Stimulated activated CD4-positive, alpha-beta T cell treated with anti-CD3 and anti-CD28 coated beads, Interleukin-12 subunit alpha, Interleukin-12 subunit beta, amount 100 ng/mL, for 24 hours (primary cell): ENCODE measurements around the gene CDK14.

Experiments
- DNase-seq, 2 experiments: peaks; one replicate each; pipeline ENCODE4 v3.0.0-alpha.2; 2020; ENCODE audit warnings: low read depth in 2 of 2

Gene CDK14

DNA sequence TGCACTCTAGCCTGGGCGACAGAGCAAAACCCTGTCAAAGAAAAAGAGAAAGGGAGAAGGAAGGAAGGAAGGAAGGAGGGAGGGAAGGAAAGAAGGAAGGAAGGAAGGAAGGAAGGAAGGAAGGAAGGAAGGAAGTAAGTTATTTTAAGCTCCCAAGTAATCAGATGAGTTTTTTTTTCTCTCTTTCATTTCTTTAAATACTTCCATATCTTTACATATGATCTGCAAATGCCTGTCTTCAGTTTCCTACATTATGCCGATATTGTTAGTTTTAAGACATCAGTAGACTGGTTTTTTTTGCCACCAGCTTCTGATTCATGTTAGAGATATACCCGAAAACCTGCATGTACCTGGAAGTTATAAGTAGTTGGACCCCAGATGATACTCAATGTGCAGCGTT is 495.5 kb downstream of the CDK14 start:
- no peak for DNase-seq

- DNase-seq, result no peak
These were observed 497.1 kb downstream of the CDK14 start for GRCh38 chr7:91093181-91093580.

- DNase-seq, result no peak
These were observed 502.4 kb downstream of the CDK14 start for GRCh38 chr7:91098566-91098965.

- no peak for DNase-seq
These were observed 507.2 kb downstream of the CDK14 start for GRCh38 chr7:91103363-91103762.

- DNase-seq, result no peak
These were observed 511.3 kb downstream of the CDK14 start for GRCh38 chr7:91107460-91107859.

DNA sequence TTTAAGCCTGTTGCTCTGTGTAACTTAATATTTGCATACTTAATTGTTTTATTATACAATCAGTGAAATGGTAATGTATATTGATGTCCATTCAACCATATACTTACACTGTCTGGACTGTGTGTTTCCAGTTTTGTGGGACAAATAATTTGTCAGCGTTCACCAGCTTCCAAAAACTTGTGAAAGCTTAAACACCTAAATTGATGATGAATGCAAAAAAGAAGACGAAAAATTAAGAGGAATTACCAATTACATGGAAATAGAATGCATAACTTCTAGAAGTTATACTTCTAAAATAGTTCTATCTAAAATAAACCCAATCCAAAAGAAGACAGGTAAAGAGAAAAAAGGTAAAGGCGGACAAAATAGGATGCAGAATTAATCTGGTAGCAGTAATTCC is 513.1 kb downstream of the CDK14 start:
- DNase-seq, result no peak

DNA sequence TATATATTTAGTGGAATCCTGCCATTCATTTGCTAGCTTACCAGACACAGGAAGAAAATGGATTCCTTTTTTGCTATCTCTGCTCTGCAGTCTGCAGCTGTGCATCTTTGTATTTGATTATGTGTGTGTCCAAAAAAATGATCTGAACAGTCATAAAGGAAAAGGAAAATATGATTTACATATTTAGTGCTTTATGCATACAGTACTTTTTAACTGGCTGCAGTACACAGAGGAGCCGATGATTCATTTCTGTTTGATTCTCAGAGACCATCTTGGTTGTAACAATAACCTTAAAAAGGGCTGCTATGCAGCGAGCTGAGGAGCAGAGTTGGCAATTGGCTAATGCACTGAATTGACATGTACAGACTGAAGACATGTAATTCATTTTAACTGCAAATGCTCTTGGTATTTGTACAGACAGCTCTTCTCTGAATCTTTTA is 516.8 kb downstream of the CDK14 start:
- no peak for DNase-seq

DNA sequence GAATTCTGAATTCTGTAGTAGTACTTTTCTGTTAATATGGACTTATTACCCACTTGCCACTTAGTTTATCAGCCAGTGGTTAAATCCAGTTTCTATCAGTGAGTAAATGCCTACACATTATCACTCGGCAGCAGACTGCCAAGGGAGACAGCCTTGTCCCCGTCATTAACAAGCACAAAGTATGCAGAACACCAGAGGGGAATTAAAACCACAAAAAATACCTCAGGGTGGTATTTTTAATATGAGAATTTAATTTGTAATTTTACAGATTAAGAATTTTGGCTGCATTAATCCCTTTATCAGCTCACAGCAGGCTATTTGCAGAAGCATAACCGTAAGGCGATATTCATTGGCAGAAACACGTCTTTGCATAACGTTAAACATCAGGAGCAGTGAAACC is 518.1 kb downstream of the CDK14 start:
- no peak for DNase-seq

DNA sequence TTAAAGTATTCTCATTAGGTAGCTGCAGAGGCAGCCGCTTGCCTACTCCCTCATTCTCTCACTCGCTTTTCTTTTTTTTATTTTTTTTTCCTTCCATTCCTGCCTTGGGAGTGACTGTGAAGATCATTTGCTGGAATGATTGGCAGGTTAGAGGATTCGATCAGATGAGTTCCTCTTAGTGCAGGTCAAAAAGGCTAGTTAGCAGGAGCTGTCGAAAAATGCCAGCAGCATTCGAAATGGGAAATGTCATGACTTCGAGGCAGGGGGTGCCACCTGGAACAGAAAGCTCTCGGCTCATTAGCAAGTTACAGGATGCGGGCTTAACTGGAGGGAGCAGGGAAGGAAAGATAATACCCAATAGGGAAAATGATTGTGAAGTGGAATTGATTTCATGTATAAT is 530.6 kb downstream of the CDK14 start:
- no peak for DNase-seq

GRCh38 chr7:91127325-91127724 is 531.2 kb downstream of the CDK14 start:
- no peak for DNase-seq

- DNase-seq, result no peak
These were observed 531.8 kb downstream of the CDK14 start for GRCh38 chr7:91127959-91128358.

DNA sequence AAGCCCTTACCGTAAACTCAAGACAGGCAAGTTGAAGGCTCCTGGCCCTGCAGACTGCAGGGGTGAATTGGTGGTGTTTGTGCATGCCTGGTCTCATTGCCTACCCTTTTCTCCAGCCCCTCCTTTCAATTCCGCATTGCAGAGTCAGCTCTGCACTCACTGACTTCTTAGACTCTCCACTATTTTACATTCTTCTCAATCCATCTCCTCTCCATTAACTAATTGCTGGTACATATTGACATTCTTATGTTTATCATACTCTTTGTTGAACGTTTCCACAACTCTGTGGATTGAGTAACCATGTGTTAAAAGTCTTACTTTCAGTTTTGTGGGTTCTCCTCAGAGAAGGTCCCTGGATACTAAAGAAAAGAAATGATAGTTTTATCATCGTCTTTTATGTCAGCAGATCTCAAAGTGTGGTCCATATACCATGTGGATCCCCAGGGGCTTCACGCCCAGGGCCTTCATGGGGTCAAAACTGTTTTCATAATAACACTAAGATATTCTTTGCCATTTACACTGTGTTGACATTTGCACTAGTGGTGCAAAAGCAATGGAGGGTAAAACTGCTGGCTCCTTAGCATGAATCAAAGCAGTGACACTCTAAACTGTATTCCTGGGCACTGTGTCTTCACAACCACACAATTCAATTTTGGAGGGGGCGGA is 532.7 kb downstream of the CDK14 start:
- no peak for DNase-seq

GRCh38 chr7:91135300-91135699 is 539.2 kb downstream of the CDK14 start:
- no peak for DNase-seq

DNA sequence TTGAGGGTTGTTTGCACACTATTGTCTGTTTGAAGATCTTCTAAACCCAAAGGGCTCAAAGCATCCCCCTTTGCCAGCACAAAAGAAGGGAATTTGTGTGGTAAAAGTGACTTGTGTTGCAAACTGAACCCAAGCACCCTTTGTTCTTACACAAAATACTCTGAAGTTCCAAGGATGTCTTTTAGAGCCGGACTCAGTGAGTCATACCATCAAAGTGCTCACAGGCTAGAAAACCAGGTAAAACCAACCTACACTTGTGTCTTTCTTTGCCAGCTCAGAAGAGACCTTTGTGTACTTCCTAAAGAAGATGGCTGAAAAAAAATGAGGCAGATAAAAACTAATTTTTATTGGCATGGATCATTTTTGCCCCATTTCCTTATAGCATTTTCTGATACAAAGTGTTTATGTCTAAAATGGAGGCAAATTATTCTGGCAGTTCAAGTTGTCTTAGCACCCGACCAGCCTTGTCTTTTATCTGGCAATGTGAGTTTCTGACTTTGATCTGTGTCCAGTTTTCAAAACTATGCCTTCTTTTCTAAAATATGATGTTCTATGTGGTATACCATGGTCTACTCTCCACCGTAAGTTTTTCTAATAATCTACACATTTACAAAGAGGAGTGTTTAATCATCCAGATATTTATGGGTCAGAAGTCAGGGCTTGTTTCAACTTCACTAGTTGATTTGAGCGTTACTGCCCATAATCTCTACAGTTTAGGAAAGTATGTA is 539.7 kb downstream of the CDK14 start:
- no peak for DNase-seq

DNA sequence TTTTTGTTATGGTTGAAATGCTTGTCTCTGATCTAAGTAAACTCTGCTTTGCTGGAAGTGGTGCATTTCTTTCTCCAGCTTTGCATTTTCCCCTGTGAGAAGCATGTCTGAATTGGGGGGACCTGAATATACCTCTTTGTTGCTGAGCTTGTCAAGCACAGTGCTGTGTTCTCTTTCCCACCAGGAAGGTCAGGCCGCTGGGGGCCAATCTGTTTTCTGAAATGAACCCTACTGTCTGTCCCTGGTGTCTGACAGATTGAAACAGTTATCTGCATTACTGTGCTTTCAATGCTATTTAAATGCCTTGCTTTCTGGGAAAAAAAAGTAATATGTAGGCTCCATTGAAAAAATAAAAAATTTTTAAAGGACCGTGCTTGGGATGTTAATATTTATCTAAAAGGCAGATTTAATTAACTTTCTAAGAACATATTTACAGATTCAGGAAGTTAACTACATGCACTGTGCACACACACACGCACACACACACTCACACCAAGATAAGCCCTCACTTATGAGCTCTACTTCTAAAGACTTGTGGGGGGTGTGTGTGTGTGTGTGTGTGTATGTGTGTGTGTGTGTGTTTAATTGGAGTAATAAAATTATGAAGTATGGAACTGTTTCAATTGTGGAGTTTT is 541.1 kb downstream of the CDK14 start:
- no peak for DNase-seq

DNA sequence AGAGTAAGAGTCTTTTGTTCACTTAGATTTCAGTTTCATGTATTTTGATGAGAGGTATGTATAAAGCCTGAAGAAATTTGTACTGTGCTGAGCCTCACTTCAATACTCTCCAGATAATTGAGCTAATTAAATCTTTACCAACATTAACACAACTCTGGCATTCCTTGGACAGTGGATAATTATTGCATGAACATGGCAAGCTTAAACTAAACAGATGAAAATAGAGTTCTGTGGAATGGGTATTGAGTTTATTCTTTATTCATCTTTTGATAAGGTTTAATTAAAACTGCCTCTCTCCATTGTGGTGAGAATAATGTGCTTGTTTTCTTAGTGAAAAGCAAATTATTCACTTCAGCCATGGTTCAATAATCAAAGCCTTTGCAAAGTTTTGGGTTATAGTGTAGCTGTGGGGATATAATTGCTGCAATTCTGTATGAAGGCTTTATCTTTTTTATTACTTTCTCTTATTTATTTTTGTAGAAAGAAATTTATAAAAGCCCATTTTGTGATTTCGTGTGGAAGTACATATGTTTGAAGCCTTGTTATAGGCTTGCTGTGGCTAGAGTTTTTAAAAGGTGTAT is 541.8 kb downstream of the CDK14 start:
- DNase-seq, result no peak

- DNase-seq, result no peak
These were observed 544.2 kb downstream of the CDK14 start for GRCh38 chr7:91140286-91140685.

GRCh38 chr7:91140982-91141381 is 544.9 kb downstream of the CDK14 start:
- no peak for DNase-seq

DNA sequence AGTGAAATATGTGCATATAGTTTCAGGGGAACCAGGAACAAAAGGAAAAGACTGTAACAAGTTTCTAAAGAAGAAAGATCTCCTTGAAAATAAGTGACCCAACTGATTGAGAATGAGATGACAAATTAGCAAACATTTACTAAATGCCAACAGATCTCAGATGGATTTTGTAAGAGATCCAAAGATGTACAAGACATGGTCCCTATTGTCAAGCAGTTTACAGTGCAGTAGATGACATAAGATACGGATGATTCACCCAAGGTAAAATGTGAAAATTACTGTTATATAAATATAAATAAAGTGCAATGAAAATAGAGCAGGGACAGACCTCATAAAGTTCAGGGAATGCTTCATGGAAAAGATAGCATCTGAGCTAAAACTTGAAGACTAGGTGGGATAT is 546.6 kb downstream of the CDK14 start:
- DNase-seq, result no peak

DNA sequence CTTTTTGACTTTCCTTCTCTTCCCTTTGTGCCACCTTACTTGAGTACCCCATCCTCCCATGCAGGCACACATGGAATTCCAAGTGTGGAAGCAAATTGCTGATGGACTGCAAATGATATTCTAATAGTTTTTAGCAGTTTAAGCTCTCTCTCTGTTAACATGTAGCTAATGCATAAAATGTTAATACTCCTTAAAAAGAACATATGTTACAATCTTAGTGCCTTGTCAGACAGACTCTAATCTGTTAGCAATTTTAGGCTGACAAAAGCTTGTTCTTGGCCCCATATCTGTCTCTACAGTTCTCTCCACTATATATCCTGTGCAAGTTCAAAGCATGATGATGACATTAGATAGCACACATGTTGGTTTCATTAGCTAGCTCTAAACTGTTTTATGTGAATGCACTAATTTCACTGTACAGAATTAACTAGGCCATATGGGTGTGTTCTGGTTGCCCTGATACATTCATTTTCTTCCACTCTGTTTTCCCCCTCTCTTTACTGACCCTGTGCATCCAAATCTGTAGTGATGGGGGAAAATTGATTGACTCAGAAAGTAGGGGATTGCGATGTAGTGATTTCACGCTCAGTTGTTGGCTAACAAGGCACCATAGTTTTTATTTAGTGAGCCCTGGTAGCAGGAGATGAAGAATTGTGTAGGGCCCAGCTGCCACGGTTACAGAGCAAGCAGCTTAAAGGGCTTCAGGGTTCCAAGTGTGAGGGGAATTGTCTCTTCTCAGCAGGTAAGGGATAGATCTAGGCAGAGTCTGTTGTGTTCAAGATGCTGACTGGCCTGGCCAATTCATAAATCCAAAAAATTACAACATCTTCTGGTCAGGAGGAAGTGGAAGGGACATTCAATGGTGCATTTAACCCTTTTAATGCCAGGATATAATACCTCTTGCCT is 553.5 kb downstream of the CDK14 start:
- no peak for DNase-seq

DNA sequence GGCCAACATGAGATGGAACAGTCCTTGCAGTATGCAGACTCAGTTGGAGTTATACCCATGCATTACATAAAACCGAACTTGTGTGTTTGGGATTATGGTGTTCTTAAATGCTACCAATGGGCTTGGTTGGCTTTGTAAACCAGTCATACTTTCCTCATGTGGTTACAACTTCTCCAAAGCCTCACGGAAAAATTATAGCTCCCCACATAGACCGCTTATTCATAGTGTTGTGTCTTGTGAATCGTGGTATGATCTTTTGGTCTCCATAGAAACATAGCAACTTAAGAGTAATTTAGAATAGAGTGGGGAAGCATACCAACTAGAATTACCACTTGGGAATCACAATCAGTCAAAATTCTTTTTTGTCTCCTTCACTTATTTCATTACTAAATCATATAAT is 555.8 kb downstream of the CDK14 start:
- no peak for DNase-seq
